Stimulated activated CD4-positive, alpha-beta T cell treated with anti-CD3 and anti-CD28 coated beads, Interleukin-4, amount 100 ng/mL, for 1 hour (primary cell): ENCODE results near the gene SMLR1.

Experiments used
- DNase-seq: peaks from one replicate; pipeline ENCODE4 v3.0.0-alpha.2; 2020

Gene SMLR1

GRCh38 chr6:130853555-130854183, 26.5 kb downstream of the SMLR1 start:
- no peak for DNase-seq

- no peak for DNase-seq
Measured at GRCh38 chr6:130858054-130858453, 30.8 kb downstream of the SMLR1 start.

GRCh38 chr6:130858498-130859160, 31.4 kb downstream of the SMLR1 start:
- no peak for DNase-seq

- no peak for DNase-seq
Measured at GRCh38 chr6:130859161-130859867, 32.1 kb downstream of the SMLR1 start.

DNA sequence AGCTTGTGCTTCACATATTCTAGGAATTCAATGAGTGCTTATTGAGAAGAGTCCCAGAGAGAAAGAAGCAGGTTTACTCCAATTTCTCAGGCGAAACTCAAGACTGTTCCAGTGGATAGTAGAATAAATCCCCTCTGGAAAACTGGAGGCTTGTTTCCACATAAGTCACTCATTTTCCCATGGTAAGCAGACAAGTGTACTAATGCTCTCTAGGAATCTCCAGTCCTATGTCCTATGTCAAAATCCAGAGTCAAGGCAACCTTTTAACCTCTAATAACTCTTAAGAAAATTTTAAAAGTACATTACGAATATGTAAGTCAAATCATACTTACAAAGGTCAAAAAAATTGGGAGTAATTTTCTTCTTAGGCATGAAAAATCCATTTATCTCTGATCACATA, 35.2 kb downstream of the SMLR1 start:
- DNase-seq = no peak

GRCh38 chr6:130863415-130864230, 36.4 kb downstream of the SMLR1 start:
- no peak for DNase-seq

DNA sequence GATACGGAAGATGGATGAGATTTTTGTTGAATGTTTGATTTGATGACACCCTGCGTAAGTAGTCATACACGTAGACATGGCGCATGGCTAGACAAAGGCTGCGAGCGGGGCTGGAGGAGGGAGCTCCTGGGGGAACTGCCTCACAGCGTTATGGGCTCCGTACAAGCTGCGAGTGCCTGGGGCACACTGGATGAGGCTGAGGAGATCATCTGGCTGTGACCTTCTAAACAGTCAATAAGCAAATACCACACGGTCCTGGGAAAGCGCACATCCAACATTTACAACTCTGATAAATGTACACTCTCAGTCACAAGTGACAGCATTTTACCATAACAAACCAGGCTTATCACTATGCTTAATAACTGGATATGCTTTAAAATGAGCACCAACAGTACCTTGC, 37.1 kb downstream of the SMLR1 start:
- DNase-seq = no peak

DNA sequence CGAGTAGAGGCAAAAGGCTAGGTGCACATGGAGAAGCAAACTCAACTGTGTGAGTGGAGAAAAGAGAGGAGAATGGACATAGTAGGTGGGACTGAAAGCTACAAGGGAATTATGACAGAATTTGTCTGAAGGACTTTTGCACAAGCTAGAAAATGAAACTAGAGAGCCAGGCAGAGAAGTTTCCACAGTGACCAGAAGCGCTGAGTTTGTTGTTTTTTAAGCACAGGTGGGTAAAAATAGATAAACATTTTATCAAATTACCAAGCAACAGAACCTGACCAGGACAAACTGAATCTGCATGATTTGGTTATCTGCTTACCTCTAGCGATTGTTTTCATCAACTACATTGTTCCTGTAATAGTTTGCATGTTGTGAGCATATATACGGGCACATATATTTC, 38.6 kb downstream of the SMLR1 start:
- no peak for DNase-seq

DNA sequence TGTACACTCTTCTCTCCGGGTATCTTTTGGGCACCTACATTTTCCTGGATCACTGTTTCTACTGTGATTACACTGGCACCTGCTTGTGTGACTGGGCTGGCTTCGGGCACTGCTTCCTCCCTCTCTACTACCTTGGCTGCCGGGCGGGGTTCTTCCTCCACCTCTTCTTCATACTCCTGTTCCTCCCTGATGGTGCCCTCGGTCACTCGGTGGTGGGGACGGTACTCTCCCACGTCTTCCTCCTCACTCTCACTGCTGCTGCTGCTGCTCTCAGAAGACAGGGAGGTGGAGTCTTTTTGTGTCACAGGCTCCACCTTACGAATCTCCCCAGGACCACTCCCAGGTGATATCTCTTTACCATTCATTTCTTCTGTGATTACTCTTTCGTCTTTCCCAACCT, 42.5 kb downstream of the SMLR1 start:
- DNase-seq = no peak

- no peak for DNase-seq
Measured at GRCh38 chr6:130870179-130870880, 43.1 kb downstream of the SMLR1 start.

GRCh38 chr6:130872250-130873095, 45.3 kb downstream of the SMLR1 start:
- DNase-seq = peak; percentile 72

DNA sequence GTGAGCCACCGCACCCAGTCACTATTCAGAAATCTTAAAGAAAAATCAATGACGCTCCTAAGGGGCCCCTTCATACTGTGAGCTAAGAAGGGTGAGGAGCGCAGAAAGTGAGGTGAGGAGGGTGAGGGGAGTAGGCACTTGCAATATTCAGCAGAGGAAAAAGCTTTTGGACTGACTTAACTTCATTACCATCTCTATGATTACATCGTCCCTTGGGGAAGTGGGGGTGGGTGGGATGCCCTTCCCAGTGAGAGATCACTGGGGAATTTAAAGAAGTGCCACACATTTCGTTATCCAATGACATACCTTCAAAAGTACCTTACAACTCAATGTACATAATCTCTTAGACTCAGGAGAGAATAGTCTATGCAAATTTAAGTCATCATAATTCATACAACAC, 46.5 kb downstream of the SMLR1 start:
- DNase-seq = no peak

GRCh38 chr6:130879826-130880225, 52.6 kb downstream of the SMLR1 start:
- no peak for DNase-seq

- no peak for DNase-seq
Measured at GRCh38 chr6:130882370-130882769, 55.2 kb downstream of the SMLR1 start.

DNA sequence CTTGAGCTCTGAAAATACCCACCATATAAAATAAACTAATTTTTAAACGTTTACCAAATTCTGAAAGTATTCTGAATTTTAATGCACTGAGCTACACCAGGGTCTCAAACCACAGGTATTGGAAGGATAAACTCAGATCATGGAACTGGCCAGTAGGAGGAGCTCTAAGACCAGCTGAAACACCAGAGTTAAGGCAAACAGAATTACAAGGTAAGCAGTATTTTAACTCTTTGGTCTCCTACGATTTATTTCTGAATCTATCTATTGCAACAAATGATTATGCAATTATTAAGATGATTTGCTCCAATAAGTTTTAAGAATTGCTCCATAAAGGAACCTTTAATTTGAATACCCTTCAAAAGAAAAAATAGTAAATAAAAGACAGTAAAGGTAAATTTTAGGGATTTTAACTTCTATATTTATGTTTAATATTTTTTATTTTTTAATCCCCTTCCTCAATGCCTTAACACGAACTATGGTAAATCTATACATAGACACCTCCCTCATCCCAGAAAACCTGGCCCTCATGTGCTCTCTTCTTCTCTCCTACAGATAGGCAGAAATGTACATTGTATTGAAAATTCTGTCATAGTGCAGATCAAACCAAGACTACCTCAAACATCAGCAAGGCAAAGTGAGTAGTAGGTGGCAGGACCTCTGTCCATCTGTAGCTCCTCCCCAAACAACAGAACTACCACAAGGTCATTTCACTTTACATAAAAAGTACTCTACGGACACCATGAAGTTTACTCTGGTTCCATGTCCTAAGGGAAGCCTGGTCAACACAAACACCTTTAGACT, 58.4 kb downstream of the SMLR1 start:
- DNase-seq = peak; percentile 42
